Measurements from ENCODE around the gene BMP6. TPM values are rescaled to one million over a fixed set of nuclear protein-coding genes. Genes with fewer than 3 reads are reported as not detected.

BMP6 gene
- total RNA-seq, 4 donors from 2014 or later: 1.7 to 8.3 (median 3.3) TPM

- H3K4me3 ChIP-seq: no peak overlapping the region
- no peaks in the 10 kb centered on the region for H3K9me3 ChIP-seq
- H3K27ac ChIP-seq: no peak overlapping the region
- intact Hi-C loops (cut with DNase I; ENCODE audit: low total_unique reads): no loop called here
- H3K27me3 ChIP-seq: no peaks in the 10 kb centered on the region
- ATAC-seq: no peak
- H3K4me1 ChIP-seq: no peaks in the 10 kb centered on the region
- no peaks in the 10 kb centered on the region for H3K36me3 ChIP-seq
- TF ChIP-seq, protein P1, sequence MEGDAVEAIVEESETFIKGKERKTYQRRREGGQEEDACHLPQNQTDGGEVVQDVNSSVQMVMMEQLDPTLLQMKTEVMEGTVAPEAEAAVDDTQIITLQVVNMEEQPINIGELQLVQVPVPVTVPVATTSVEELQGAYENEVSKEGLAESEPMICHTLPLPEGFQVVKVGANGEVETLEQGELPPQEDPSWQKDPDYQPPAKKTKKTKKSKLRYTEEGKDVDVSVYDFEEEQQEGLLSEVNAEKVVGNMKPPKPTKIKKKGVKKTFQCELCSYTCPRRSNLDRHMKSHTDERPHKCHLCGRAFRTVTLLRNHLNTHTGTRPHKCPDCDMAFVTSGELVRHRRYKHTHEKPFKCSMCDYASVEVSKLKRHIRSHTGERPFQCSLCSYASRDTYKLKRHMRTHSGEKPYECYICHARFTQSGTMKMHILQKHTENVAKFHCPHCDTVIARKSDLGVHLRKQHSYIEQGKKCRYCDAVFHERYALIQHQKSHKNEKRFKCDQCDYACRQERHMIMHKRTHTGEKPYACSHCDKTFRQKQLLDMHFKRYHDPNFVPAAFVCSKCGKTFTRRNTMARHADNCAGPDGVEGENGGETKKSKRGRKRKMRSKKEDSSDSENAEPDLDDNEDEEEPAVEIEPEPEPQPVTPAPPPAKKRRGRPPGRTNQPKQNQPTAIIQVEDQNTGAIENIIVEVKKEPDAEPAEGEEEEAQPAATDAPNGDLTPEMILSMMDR (IDR thresholded peaks at IDR 0.05 in 4 of 5, conservative IDR thresholded peaks at IDR 0.05 in 1 of 5): no peak
- TF ChIP-seq POLR2A (IDR thresholded peaks at IDR 0.05): no peak
- in situ Hi-C loops (cut with MboI; ENCODE audit: low sequenced_read_pairs in 4 of 4): loop anchor here in 2 of 4 donors (25.0 kb wide), 2 partner anchors 306 to 506 kb away; no protein-coding TSS in a partner anchor
- no peak for DNase-seq
Measured at GRCh38 chr6:7706269-7706668, 19.6 kb upstream of the BMP6 start.

DNA sequence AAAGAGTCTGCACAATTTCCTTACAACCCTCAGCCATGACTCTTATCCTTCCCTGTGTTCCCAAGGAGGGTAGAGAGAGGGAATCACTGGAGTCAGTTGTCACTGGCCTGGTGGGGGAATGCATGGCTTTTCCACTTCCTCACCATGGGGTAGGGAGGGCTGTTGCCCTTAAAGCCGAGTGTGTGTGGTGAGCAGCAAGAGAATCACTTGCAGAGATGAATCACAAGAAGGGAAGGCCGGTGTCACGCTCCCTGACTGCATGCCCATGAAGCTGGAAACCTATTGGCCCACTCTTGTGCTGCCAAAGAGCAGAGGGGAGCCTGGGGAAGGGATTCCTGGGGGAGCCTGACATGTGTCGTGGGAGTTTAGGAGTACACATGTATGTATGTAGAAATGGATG, 18.1 kb upstream of the BMP6 start:
- TF ChIP-seq, protein P1 (IDR thresholded peaks at IDR 0.05 in 4 of 5, conservative IDR thresholded peaks at IDR 0.05 in 1 of 5): no peak
- no peak for TF ChIP-seq POLR2A (IDR thresholded peaks at IDR 0.05)
- Histone ChIP-seq H3K4me1 (no peaks in the 10 kb centered on the region), H3K9me3 (no peaks in the 10 kb centered on the region), H3K4me3 (no peak overlapping the region), H3K27ac (no peak overlapping the region), H3K36me3 (no peaks in the 10 kb centered on the region), H3K27me3 (no peaks in the 10 kb centered on the region)
- no peak for ATAC-seq
- intact Hi-C loops (cut with DNase I; ENCODE audit: low total_unique reads): no loop called here
- in situ Hi-C loops (cut with MboI; ENCODE audit: low sequenced_read_pairs in 4 of 4): loop anchor here in 2 of 4 donors (25.0 kb wide), 2 partner anchors 305 to 505 kb away; no protein-coding TSS in a partner anchor
- no peak for DNase-seq

DNA sequence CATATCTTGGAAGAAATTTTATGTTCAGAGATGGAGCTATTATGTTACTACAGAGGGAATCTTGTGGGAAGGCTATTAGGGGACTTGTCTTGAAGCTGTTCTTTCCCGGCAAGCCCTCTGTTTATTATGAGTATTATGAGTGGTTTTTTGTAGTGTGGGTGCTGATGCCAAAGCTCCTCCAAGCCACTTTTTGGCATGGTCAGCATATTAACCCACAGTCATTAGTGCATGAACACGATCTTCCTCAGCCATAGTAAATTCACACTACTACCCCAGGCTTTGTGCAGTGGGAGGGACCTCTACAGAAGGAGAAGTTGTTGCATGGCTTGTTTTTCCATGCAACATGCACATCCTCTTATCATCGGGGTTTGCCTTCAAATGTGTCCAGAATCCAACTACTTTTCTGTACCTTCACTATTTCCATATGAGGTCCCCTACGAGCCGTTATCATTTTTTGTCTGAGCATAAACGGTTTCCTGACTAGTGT, 6.5 kb upstream of the BMP6 start:
- TF ChIP-seq POLR2A (IDR thresholded peaks at IDR 0.05): no peak
- TF ChIP-seq, protein P1 (IDR thresholded peaks at IDR 0.05 in 4 of 5, conservative IDR thresholded peaks at IDR 0.05 in 1 of 5): no peak
- no peaks in the 10 kb centered on the region for H3K4me1 ChIP-seq
- H3K4me3 ChIP-seq: no peak overlapping the region
- H3K27me3 ChIP-seq: peaks cover 0 to 3% (median 0%) of the 10 kb centered on the region in 3 donors
- no peaks in the 10 kb centered on the region for H3K9me3 ChIP-seq
- H3K27ac ChIP-seq: no peak overlapping the region
- ATAC-seq: no peak
- in situ Hi-C loops (cut with MboI; ENCODE audit: low sequenced_read_pairs in 4 of 4) (loop anchor here in 2 of 4 donors (25.0 kb wide), 2 partner anchors 293 to 493 kb away; no protein-coding TSS in a partner anchor), intact Hi-C loops (cut with DNase I; ENCODE audit: low total_unique reads) (no loop called here)
- H3K36me3 ChIP-seq: no peaks in the 10 kb centered on the region
- no peak for DNase-seq

DNA sequence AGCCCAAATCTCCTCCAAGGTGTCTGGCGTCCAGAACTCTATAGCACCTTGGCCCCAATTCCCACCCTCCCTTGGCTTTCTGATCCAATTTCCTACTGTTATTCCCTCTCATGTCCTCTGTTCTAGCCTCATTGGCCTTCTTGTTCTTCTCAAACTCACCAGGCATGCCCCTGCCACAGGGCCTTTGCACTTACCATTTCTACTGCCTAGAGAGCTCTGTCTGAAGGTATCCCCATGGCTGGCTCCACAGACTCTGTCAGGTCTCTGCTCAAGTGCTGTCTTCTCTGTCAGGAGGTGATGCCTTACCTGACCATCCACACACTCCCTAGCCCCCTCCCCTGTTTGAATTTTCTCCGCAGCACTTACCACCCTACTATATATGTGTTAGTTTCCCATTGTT, 5.6 kb upstream of the BMP6 start:
- TF ChIP-seq POLR2A (IDR thresholded peaks at IDR 0.05): no peak
- TF ChIP-seq, protein P1 (IDR thresholded peaks at IDR 0.05 in 4 of 5, conservative IDR thresholded peaks at IDR 0.05 in 1 of 5): no peak
- in situ Hi-C loops (cut with MboI; ENCODE audit: low sequenced_read_pairs in 4 of 4): loop anchor here (5.0 to 25.0 kb wide), 5 partner anchors 284 to 492 kb away; no protein-coding TSS in a partner anchor

More for the DNA sequence above, 5.6 kb upstream of the BMP6 start:
- Histone ChIP-seq H3K4me3 (no peak overlapping the region), H3K4me1 (no peaks in the 10 kb centered on the region), H3K27ac (no peak overlapping the region), H3K36me3 (no peaks in the 10 kb centered on the region), H3K27me3 (peaks cover 0 to 3% (median 0%) of the 10 kb centered on the region in 3 donors), H3K9me3 (no peaks in the 10 kb centered on the region)
- ATAC-seq (no peak), DNase-seq (no peak)
- intact Hi-C loops (cut with DNase I; ENCODE audit: low total_unique reads): loop anchor here (5.0 to 10.0 kb wide), 2 partner anchors 287 to 494 kb away; no protein-coding TSS in a partner anchor

Data from gastrocnemius medialis (tissue), 4 donors.